Fibroblast of skin of left biceps (primary cell): ENCODE data around the gene S100A10.

Experiments used
- DNase-seq, 2 experiments: peaks; one replicate each; pipeline ENCODE4 v3.0.0-alpha.2; 2013; ENCODE audit warnings: low read depth in 2 of 2

S100A10 gene

GRCh38 chr1:151964510-151964909, 29.1 kb downstream of the S100A10 start:
- DNase-seq = no peak

- no peak for DNase-seq
These were observed 30.4 kb downstream of the S100A10 start for GRCh38 chr1:151963288-151963687.

DNA sequence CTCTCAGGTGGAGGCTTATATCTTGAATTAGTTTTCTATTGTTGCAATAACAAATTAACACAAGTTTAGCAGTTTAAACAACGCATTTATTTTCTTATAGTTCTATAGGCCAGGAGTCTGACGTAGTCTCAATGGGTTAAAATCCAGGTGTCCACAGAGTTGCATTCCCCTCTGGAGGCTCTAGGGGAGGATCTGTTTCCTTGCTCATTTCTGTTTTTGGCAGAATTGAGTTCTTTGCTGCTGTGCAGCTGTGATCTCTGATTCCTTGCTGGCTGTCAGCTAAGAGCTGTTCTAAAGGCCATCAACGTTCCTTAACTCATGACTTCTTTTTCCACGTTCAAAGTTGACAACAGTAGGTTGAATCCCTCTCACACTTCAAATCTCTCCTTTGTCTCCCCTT, 31.8 kb downstream of the S100A10 start:
- DNase-seq = no peak

DNA sequence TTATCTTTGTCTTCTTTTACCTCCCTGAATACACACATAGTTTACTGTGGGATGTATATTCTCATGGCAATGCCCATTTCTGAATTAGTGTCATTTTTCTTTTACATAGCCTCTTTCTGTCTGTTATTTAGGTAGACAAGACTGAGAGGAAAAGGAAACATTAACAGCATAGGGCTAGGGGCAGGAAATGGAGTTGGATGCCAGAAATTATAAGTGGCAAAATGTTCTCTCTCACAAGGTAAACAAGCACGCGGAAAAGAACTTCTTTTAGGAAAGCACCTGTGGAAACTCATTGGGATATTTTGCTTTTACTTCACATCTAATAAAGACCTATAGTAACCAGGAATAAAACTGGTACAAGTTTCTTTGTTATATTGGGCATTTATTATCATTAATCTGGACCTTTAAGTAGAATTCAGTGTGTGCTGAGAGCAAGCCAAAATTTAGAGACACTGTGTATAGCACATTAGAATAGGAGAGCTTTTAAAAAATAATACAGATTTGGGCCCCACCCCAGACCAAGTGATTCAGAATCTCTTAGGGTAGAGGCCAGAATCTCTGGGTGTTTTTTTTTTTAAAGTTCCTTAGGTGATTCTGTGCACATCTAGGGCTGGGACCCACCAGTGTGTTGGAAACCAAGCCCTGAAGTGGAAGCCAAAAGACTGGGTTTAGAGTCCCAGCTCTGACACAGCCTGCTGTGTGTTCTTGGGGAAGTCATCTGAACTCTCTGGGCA, 32.7 kb downstream of the S100A10 start:
- DNase-seq = no peak

DNA sequence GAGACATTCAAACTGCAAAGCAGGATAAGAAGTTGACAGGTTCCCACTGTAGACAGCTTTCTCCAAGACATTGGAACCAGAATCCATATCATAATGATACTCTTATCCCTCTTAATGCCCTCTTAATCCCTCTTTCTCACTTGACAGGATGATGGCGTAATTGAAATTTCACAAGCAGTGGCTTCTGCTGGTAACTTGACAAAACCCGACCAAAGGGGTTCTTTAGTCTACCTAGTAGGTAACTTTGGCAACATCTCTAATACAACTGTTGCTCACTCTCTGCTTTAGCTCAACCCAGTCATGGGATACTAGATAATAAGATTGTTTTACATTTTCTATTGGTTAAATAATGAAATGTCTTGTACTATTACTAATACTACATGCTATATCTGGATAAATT, 34.7 kb downstream of the S100A10 start:
- DNase-seq = no peak

- no peak for DNase-seq
These were observed 36.6 kb downstream of the S100A10 start for GRCh38 chr1:151956957-151957497.

DNA sequence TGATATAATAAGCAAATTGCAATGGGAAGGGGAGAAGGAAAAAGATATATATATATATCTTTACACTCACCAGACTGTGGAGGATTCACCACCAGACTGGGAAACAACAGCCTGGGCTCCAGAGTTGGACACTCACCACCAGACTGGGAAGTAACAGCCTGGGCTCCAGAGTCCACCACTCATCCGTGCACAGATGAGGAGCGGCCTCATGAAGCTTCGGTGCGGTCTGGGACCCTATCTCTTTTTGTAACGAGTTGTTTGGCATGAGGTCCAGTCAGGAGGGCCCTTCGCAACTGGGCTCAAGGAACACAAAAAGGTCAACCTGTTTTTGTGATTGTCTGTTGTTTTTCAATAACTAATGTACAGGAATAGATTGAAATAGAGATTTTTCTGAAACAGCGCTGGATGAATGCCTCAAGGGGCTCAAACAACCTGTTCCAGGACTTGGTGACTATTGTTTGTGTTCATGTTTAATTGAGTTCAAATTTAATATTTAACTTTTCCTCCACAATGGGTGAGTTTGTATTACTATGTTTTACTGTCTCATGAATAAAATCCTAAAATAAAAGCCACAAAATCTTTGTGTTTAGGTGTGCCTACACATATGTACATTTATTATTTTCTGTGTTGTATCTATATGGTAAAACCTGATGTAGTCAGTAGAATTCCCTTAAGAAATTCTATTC, 40.1 kb downstream of the S100A10 start:
- DNase-seq = no peak

- DNase-seq = no peak
These were observed 40.8 kb downstream of the S100A10 start for GRCh38 chr1:151952811-151953210.

DNA sequence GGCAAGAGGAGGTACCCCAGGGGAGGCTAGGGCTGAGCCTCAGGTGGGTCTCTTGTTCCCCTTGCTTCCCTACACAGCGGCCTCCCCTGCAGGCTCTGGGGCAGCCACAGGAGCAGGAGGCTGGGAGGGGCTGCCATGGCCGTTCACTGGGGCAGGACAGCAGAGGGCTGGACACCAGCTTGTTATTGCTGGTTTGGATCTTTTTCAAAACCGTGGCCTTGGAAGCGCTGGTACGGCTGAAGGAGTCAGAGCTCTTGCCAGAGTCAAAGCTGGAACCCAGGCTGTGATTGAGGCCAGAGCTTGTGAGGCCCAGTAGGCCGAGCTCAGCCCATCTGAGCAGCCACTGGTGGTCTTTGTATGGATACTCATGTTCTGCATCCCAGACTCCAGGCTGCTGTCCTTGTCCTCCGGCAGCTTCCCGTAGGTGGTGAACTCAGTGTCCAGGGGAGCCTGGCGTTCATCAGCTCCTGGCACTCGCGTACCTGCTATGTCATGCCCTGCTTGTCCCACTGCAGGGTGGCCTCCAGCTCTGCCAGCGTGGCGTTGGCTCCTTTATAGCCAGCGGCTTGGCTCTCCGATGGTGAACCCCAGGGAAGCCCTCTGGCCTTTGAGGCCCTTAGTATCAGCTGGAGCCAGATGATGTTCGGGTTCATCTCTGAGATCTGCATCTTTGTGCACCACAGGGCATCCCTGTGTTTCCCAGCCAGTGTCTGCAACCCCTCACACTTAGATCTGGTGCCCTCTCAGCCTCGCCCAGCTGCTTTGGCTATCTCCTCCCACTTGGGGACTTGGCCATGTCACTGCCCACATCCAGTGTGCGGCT, 44.1 kb downstream of the S100A10 start:
- DNase-seq = no peak

- no peak for DNase-seq
These were observed 45.2 kb downstream of the S100A10 start for GRCh38 chr1:151948506-151948905.

DNA sequence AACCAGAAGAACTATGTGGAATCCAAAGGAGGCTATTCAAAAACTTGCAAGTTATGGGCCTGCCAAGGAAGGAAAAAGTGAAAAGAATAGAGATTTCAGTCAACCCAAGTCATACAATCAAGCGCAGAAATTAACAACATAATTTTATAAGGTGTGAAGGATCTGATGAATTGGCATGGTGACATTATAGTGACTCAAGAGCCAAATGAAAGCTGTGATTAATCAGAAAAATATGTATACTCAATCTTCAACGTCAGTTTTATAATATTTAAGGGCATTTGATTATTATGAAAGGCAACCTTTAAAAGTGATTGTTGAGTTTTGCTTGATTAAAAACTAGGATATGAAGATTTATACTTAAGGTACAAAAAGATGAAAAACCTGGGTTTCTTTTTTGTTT, 46.5 kb downstream of the S100A10 start:
- no peak for DNase-seq

DNA sequence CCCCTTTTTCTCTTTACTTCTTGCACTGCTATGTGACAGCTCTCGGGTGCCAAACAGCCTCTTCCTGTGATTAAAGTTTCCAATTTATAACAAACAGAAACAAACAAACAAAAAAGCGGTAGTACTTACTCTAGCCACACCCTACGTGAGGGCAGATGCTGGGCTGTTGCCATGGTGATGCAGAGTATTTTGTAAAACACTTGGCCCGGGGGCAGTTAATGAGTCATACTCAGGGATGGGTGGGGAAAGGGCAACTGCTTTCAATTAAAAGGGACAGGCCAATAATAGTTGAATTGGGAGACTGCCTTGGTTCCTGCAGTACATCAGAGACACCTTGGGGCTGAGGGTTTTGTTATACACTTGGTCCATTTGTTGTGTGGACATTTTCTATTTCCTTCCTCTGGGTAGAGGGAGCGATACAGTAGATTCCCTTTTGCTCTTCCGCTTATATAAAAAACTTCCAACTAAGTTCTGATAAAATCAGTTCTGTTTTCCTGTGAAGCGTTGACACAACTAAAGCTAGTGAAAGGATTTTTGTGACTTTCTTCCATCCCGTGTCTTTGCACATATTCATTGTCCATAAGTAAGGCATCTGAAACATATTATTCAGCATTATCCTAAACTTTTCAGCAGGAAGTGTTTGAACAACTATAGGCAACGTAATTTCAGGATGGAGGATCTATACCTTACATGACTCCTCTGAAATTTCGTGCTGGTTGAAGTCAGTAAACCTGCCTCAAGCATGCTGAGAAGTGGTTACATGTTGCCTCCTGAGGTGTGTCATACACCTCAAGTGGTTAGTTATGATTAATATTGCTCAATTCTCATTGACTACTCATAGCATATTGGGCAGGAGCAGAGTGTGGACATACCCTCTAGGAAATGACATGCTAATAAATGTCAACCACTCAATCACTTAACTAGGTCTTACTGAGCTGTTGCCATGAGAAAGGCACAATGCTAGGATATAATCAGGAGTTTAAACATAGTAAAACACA, 47.6 kb downstream of the S100A10 start:
- peak; percentile 83 to 89 for DNase-seq

DNA sequence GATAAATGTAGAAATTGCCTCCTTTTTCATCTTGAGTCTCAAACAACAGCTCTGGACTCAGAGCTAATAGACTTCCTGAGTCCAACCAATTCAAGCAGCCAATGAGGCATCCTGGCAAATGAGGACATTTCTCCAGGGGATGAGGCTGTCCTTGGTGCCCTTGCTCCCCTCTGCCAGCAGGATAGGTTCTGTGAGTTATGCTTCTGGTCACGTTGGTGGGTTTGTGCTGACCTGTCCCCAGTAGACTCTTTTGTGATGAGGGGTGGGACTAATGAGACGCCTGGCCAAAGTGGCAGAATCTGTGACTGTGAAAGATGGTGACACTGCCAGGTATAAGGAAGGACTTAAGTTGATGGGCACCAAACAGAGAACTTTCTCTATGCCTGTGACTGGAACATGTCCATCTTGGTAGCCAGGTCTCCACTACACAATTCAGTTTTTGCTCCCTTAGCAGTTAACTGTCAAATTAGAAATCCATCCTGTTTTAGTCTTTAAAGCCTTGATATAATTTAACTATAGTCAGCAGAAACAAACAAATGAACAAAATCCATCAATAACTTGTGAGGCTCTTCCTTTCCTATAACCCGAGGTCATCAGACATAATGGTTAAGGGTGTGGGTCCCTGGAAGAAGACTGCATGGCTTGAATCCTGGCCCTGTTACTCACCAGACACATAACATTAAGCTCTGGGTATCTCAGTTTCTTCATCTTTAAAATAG, 48.6 kb downstream of the S100A10 start:
- DNase-seq = no peak

DNA sequence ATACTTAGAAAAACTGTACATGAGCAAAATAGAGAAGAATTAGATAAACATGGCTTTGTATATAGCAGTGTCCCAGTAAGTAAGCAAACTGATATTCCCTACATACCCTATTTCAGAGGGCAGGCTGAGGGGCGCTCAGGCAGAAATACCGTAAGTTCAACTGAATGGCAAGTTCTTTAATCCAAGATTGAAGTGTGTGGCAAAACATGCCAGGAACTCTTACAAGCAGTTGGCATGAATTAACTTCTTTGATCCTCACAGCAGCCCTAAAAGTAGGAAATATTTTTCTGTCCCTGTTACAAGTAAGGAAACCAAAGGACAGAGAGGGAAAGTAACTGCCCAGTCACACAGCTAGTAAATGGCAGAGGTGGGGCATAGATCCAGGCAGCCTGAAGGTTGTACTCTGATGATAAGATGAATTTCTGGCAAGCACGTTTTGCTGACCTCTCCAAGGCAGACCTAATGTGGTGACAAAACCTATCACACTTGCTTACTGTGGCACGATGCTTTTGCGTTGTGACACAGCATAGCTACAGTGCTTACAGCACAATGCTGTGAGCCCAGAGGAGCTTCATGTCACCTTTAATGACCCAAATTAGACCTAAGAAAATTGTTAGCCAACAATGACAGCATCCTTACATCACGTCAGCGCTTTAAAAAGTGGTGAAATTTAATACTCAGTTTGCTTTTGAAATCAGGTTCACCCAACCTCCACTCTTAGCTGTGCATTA, 49.4 kb downstream of the S100A10 start:
- DNase-seq = no peak

DNA sequence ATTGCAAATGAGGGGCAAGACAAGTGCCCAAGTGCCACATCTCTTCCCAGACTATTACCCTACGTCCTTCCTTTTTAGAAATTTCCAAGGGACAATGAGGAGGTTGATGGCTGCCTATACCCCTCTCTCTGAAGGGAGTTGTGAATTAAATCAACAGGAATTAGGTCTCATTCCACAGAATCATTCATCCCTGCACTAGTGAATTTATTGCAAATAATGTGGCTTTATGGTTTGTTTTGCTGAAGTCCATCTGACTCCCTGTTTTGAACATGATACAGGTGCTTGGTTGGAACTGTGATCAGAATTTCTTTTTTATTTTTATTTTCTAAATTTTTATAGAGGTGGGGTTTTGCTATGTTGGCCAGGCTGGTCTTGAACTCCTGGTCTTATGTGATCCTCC, 50.1 kb downstream of the S100A10 start:
- DNase-seq = no peak

DNA sequence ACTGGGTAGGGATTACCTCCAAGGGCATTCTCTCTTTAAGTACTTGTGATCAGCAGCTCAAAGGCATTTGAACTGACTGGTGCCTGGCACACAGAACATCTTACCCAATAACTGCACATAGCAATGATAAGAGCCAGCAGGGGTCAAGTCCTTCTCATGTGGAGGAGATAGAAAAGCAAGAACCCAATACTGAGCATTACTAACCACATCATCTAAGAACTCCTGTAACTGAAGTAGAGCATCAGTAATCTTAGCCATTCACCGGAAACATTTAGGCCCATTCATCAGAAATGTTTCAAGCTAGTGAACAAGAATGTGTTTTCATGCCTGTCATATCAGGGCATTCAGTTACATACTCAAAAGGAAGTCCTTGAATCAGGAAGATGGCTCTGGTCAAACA, 50.8 kb downstream of the S100A10 start:
- DNase-seq = no peak

DNA sequence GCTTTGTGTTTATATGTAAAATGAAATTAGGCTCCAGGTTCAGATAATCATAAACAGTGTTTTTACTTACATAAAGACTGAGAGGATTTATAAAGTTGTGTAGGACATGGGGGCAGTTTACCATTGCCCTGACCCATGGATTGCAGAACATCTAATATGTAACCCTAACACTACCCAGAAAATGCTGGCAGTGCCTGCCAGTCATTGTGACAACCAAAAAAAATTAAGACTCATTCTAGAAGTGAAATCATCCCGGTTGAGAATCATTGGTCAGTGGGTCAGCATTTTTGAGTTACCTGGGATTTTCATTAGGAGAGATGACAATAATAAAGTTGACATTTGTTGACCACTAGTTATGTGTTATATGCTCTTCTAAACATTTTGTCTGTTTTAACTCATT, 53.1 kb downstream of the S100A10 start:
- no peak for DNase-seq

DNA sequence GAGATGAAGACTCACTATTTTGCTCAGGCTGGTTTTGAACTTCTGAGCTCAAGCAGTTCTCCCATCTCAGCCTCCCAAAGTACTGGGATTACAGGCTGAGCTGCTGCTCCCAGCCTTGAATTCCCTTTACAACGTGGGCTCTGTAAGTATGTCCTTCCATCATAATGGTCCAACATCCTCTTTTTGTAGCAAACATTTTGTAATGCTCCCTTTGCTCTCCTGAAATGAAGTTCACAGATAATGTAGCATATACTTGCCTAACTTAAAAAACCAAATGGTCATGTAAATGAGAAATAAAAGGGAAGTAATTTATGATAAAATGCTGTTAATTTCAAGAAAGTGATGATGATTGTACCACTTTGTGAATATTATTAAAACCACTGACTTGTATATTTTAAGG, 53.9 kb downstream of the S100A10 start:
- DNase-seq = no peak

DNA sequence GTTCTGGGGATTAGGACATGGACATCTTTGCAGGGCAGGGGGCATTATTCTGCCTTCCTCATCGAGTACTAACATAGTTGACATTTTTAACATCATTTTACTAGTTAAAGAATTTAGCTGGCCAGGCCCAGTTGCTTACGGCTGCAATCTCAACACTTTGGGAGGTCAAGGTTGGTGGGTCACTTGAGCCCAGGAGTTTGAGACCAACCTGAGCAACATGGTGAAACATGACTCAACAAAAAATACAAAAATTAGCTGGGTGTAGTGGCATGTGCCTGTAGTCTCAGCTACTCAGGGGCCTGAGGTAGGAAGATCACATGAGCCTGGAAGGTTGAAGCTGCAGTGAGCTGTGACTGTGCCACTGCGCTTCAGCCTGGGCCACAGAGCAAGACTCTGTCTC, 54.5 kb downstream of the S100A10 start:
- DNase-seq = no peak

DNA sequence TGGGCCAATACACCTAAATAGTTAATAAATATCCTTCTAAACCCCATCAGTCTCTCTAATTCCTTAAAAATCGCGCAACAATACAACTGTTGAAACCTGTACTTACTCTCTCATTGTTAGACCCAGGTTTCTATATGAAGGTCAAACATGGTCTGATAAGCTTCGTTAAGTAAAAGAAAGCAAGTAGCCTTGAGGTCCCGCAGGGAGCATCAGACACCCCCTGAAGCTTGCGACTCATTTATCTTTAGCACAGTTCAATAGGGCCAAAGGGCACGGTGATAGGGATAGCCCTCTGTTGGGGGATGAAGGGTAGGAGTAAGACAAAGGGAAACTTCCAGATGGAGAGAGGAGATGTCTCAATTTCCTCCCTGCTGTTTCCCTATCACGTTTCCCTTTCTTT, 57.0 kb downstream of the S100A10 start:
- DNase-seq = no peak
